ENCODE data around the gene EN1. TPM values are rescaled to one million over a fixed set of nuclear protein-coding genes. Genes with fewer than 3 reads are reported as not detected.

The EN1 gene
- total and polyA plus RNA-seq, 2 donors = 0.05 to 0.46 TPM

DNA sequence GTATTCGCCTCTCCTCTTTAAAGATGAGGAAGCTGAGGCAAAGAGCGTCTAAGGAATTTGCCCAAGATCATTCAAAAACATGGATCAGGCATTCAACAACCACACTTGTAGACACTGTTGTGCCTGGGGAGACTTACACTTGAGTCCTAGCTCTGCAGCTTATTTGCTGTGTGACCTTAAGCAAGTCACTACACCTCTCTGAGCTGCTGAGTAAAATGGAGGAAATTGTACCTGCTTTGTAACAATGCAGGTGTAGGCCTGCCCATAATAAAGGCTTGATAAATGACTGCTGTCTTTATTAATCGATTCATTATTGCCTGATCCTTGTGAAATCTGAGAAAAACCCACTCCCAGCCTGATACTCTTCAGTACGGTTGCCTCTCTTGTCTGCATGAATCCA lies 30.8 kb downstream of the EN1 start:
- no peak for DNase-seq (ENCODE audit: low read depth in 6 of 9, low spot score in 9 of 9)
- 92% methylated on average over 4 of the region's 4 CpGs for WGBS
- no peaks in the 10 kb centered on the region for H3K36me3 ChIP-seq (ENCODE audit: control insufficient read depth in 2 of 2, insufficient read depth in 2 of 2, low read length in 1 of 2)
- no peak overlapping the region for H3K4me3 ChIP-seq (ENCODE audit: low read length in 2 of 2)
- H3K4me1 ChIP-seq (ENCODE audit: control insufficient read depth in 2 of 2, insufficient read depth in 2 of 2, low read length in 2 of 2) = no peaks in the 10 kb centered on the region
- peaks cover 0 to 16% of the 10 kb centered on the region in 2 donors for H3K27me3 ChIP-seq (ENCODE audit: control insufficient read depth in 2 of 2, insufficient read depth in 1 of 2, low read length in 1 of 2)
- H3K27ac ChIP-seq (ENCODE audit: low read depth in 1 of 2, low read length in 1 of 2) = no peak overlapping the region
- no peaks in the 10 kb centered on the region for H3K9me3 ChIP-seq (ENCODE audit: control insufficient read depth in 2 of 2, insufficient read depth in 1 of 2, low read length in 1 of 2)

DNA sequence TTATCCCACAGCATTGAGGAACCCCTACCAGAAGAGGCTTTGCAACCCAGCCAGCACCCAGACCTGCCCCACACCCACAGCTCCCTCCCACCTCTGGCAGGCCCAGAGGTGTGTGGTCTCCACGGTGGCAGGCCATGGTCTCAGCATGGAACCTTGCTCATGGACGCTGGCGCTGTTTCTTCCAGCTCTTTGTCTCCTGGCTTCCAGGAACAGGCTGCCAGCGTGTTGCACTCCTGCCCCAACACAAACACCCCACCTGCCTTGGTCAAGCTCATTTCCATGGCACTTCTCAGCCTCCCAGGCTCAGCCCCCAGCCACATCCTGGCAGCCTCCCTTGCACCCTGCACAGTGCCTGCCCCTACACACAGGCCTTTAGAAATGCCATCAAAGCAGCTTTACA lies 31.7 kb downstream of the EN1 start:
- no peak for DNase-seq (ENCODE audit: low read depth in 6 of 9, low spot score in 9 of 9)
- H3K36me3 ChIP-seq (ENCODE audit: control insufficient read depth in 2 of 2, insufficient read depth in 2 of 2, low read length in 1 of 2) = no peaks in the 10 kb centered on the region
- H3K27me3 ChIP-seq (ENCODE audit: control insufficient read depth in 2 of 2, insufficient read depth in 1 of 2, low read length in 1 of 2) = peaks cover 0 to 19% of the 10 kb centered on the region in 2 donors
- WGBS = 72% methylated on average over 4 of the region's 4 CpGs
- no peaks in the 10 kb centered on the region for H3K9me3 ChIP-seq (ENCODE audit: control insufficient read depth in 2 of 2, insufficient read depth in 1 of 2, low read length in 1 of 2)
- no peak overlapping the region for H3K4me3 ChIP-seq (ENCODE audit: low read length in 2 of 2)
- no peak overlapping the region for H3K27ac ChIP-seq (ENCODE audit: low read depth in 1 of 2, low read length in 1 of 2)
- H3K4me1 ChIP-seq (ENCODE audit: control insufficient read depth in 2 of 2, insufficient read depth in 2 of 2, low read length in 2 of 2) = no peaks in the 10 kb centered on the region

DNA sequence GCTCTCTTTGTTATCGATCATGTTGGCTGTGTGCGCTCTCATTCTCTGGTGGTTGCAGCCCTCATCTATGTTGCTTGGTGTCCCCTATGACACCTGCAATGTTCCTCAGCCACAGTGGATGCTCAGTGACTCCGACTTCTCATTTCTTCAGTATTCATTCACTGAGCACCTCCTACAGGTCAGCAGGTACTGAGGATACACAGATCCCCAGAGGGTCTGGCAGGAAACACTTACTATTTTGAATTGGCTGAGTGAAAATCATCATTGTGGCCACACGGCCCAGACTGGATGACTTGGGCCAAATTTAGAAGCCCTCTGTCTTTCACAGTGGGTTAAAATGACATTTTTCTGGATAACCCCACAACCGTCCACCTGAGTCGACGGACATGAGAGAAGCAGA lies 32.1 kb downstream of the EN1 start:
- H3K27me3 ChIP-seq (ENCODE audit: control insufficient read depth in 2 of 2, insufficient read depth in 1 of 2, low read length in 1 of 2) = peaks cover 0 to 23% of the 10 kb centered on the region in 2 donors
- no peaks in the 10 kb centered on the region for H3K36me3 ChIP-seq (ENCODE audit: control insufficient read depth in 2 of 2, insufficient read depth in 2 of 2, low read length in 1 of 2)
- no peaks in the 10 kb centered on the region for H3K4me1 ChIP-seq (ENCODE audit: control insufficient read depth in 2 of 2, insufficient read depth in 2 of 2, low read length in 2 of 2)
- H3K27ac ChIP-seq (ENCODE audit: low read depth in 1 of 2, low read length in 1 of 2) = no peak overlapping the region
- no peak for DNase-seq (ENCODE audit: low read depth in 6 of 9, low spot score in 9 of 9)
- H3K9me3 ChIP-seq (ENCODE audit: control insufficient read depth in 2 of 2, insufficient read depth in 1 of 2, low read length in 1 of 2) = no peaks in the 10 kb centered on the region
- WGBS = 88% methylated on average over 7 of the region's 7 CpGs
- H3K4me3 ChIP-seq (ENCODE audit: low read length in 2 of 2) = no peak overlapping the region

DNA sequence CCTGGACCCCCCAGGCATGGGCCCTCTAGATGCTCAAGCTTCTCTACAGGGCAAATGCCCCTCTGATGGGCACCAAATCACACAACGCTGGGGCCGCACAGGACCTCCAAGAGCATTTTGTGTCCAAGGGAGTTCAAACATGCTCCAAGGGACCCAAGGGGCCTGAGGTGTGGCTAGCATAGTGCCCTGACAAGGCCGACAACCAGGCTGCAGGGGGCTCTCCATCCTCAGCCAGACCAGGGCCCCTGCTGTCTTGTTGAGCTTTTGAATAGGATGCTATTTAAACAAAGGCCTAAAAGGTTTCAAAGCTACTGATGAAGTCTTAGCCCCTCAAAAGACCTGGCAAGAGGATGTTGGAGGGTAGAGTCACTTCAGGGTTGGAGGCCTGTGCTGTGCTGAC lies 33.1 kb downstream of the EN1 start:
- Histone ChIP-seq H3K27me3 (ENCODE audit: control insufficient read depth in 2 of 2, insufficient read depth in 1 of 2, low read length in 1 of 2) (peaks cover 3 to 31% of the 10 kb centered on the region in 2 donors), H3K4me3 (ENCODE audit: low read length in 2 of 2) (no peak overlapping the region), H3K27ac (ENCODE audit: low read depth in 1 of 2, low read length in 1 of 2) (no peak overlapping the region), H3K4me1 (ENCODE audit: control insufficient read depth in 2 of 2, insufficient read depth in 2 of 2, low read length in 2 of 2) (no peaks in the 10 kb centered on the region), H3K9me3 (ENCODE audit: control insufficient read depth in 2 of 2, insufficient read depth in 1 of 2, low read length in 1 of 2) (no peaks in the 10 kb centered on the region), H3K36me3 (ENCODE audit: control insufficient read depth in 2 of 2, insufficient read depth in 2 of 2, low read length in 1 of 2) (no peaks in the 10 kb centered on the region)
- WGBS = 71% methylated on average over 3 of the region's 3 CpGs
- no peak for DNase-seq (ENCODE audit: low read depth in 6 of 9, low spot score in 9 of 9)

DNA sequence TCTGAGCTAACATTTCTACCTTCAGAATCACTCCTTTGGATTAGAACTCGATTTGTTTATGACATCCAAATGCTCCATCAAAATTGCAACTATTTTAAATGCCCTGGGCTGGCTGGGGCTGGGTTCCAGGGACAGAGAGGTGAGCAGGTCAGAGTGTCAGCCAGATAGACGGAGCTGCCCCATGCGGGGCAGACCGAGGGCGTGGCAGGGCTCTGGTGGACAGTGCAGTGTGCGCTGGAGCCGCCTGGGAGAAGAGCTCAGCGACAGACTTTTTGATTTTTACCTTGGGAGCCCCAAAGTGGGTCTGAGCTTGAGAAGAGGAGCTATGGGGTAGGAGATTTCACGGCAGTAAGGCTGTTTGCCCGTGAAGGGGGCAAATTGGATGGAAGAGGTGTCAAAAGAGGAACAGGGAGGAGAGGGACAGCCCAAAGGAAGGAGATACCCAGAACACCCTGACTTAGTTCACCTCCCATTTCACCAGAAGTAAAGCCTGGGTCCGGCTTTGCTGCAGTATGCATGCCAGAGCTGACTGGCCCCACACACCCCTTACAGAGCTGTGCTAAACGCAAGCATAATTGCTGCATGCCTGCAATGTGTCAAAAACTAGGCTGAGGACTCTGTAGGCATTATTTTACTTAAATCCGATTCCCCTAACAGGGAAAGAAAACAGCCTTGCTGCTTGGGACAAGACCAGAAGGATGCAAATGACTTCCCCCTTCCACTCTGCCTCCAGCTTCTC lies 33.7 kb downstream of the EN1 start:
- H3K9me3 ChIP-seq (ENCODE audit: control insufficient read depth in 2 of 2, insufficient read depth in 1 of 2, low read length in 1 of 2) = no peaks in the 10 kb centered on the region
- WGBS = 53% methylated on average over 13 of the region's 13 CpGs
- H3K36me3 ChIP-seq (ENCODE audit: control insufficient read depth in 2 of 2, insufficient read depth in 2 of 2, low read length in 1 of 2) = no peaks in the 10 kb centered on the region
- H3K27me3 ChIP-seq (ENCODE audit: control insufficient read depth in 2 of 2, insufficient read depth in 1 of 2, low read length in 1 of 2) = peaks cover 7 to 37% of the 10 kb centered on the region in 2 donors
- H3K4me3 ChIP-seq (ENCODE audit: low read length in 2 of 2) = no peak overlapping the region
- H3K4me1 ChIP-seq (ENCODE audit: control insufficient read depth in 2 of 2, insufficient read depth in 2 of 2, low read length in 2 of 2) = no peaks in the 10 kb centered on the region
- no peak for DNase-seq (ENCODE audit: low read depth in 6 of 9, low spot score in 9 of 9)
- H3K27ac ChIP-seq (ENCODE audit: low read depth in 1 of 2, low read length in 1 of 2) = no peak overlapping the region

DNA sequence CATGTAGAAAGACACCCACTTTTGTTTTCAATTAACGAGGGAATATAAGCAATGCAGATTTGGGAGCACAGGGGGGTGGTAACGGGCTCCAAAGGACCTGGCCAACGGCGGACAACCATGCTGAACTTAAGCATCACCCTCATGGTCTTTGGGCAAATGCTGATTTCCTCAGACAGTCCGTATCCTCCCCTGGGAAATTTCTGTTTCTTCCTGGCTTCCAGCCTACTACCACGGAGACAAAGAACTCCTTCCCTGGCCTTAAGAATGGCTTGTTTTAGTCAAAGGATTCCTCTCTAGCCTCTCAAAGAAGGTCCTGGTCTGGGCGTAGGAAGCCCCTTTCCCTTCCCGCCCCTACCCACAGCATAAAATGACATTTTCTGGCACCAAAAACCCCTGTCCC lies 34.3 kb downstream of the EN1 start:
- no peak overlapping the region for H3K4me3 ChIP-seq (ENCODE audit: low read length in 2 of 2)
- no peaks in the 10 kb centered on the region for H3K9me3 ChIP-seq (ENCODE audit: control insufficient read depth in 2 of 2, insufficient read depth in 1 of 2, low read length in 1 of 2)
- H3K27me3 ChIP-seq (ENCODE audit: control insufficient read depth in 2 of 2, insufficient read depth in 1 of 2, low read length in 1 of 2) = peaks cover 12 to 44% of the 10 kb centered on the region in 2 donors
- DNase-seq (ENCODE audit: low read depth in 6 of 9, low spot score in 9 of 9) = no peak
- H3K27ac ChIP-seq (ENCODE audit: low read depth in 1 of 2, low read length in 1 of 2) = no peak overlapping the region
- WGBS = 53% methylated on average over 8 of the region's 8 CpGs
- no peaks in the 10 kb centered on the region for H3K4me1 ChIP-seq (ENCODE audit: control insufficient read depth in 2 of 2, insufficient read depth in 2 of 2, low read length in 2 of 2)
- no peaks in the 10 kb centered on the region for H3K36me3 ChIP-seq (ENCODE audit: control insufficient read depth in 2 of 2, insufficient read depth in 2 of 2, low read length in 1 of 2)

DNA sequence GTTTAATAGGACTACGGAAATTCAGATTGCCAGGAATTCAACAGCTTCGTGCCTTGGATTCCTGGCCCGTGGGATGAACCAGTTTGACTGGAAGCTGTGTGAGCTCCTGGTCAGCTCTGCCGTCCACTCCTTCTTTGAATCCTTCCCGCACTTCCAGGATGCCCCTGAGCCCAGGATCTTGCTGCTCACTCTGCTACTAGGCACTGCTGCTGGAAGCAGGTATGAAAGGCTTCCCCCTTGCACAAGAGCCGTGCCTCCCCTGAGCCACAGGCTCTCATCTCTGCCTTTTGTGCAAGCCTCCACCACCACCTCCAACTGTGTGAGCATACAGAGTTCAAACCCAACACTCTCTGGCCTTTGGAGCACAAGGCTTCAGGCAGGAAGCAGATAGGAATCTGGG lies 34.9 kb downstream of the EN1 start:
- peaks cover 13 to 49% of the 10 kb centered on the region in 2 donors for H3K27me3 ChIP-seq (ENCODE audit: control insufficient read depth in 2 of 2, insufficient read depth in 1 of 2, low read length in 1 of 2)
- H3K27ac ChIP-seq (ENCODE audit: low read depth in 1 of 2, low read length in 1 of 2) = no peak overlapping the region
- H3K9me3 ChIP-seq (ENCODE audit: control insufficient read depth in 2 of 2, insufficient read depth in 1 of 2, low read length in 1 of 2) = no peaks in the 10 kb centered on the region
- no peak overlapping the region for H3K4me3 ChIP-seq (ENCODE audit: low read length in 2 of 2)
- H3K4me1 ChIP-seq (ENCODE audit: control insufficient read depth in 2 of 2, insufficient read depth in 2 of 2, low read length in 2 of 2) = no peaks in the 10 kb centered on the region
- no peak for DNase-seq (ENCODE audit: low read depth in 6 of 9, low spot score in 9 of 9)
- H3K36me3 ChIP-seq (ENCODE audit: control insufficient read depth in 2 of 2, insufficient read depth in 2 of 2, low read length in 1 of 2) = no peaks in the 10 kb centered on the region
- 33% methylated on average over 6 of the region's 6 CpGs for WGBS

DNA sequence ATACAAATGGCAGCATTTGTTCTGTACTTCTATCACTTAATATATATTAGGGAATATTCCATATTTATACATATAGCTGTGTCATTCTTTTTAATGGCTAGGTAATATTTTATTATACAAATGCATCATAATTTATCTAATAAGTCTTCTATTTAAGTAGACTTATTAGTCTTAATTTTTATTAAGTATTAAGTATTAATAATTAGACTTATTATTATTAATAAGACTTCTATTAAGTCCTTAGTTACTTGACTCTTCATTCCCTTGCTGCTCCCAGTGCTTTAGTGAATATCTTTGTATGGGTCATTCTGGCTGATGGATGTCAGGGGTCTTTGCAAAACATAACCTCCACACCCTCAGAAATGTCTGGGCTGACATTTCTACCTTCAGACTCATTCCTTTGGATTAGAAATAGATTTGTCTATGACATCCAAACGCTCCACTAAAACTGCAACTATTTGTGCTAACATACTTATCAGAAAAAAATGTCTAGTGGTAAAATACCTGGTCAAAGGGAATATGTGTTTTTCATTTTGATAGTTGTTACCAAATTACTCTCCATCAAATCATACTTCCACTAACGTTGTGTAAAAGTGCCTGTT lies 35.8 kb downstream of the EN1 start:
- no peaks in the 10 kb centered on the region for H3K36me3 ChIP-seq (ENCODE audit: control insufficient read depth in 2 of 2, insufficient read depth in 2 of 2, low read length in 1 of 2)
- H3K27ac ChIP-seq (ENCODE audit: low read depth in 1 of 2, low read length in 1 of 2) = no peak overlapping the region
- peaks cover 23 to 59% of the 10 kb centered on the region in 2 donors for H3K27me3 ChIP-seq (ENCODE audit: control insufficient read depth in 2 of 2, insufficient read depth in 1 of 2, low read length in 1 of 2)
- H3K9me3 ChIP-seq (ENCODE audit: control insufficient read depth in 2 of 2, insufficient read depth in 1 of 2, low read length in 1 of 2) = no peaks in the 10 kb centered on the region
- DNase-seq (ENCODE audit: low read depth in 6 of 9, low spot score in 9 of 9) = no peak
- H3K4me3 ChIP-seq (ENCODE audit: low read length in 2 of 2) = no peak overlapping the region
- WGBS = 82% methylated on average over 2 of the region's 2 CpGs
- no peaks in the 10 kb centered on the region for H3K4me1 ChIP-seq (ENCODE audit: control insufficient read depth in 2 of 2, insufficient read depth in 2 of 2, low read length in 2 of 2)

DNA sequence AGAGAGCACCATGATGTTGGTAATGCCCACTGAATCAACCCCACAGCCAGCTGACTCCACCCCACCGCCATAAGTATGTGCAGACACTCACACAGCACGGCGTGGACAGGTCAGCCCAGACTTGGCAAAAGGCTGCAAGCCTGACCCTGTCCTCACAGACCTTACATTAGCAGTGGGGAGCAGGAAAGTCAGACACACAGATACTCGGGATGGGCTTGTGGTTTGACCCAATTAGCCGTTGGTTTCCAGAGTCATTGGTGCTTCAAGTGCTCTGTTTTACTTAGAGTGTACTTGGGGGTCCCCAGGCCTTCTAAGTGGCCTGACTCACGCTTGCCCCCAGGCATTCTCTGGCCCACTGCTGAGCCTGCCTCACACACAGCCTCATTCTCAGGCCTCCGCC lies 36.7 kb downstream of the EN1 start:
- Histone ChIP-seq H3K27ac (ENCODE audit: low read depth in 1 of 2, low read length in 1 of 2) (no peak overlapping the region), H3K27me3 (ENCODE audit: control insufficient read depth in 2 of 2, insufficient read depth in 1 of 2, low read length in 1 of 2) (peaks cover 24 to 66% of the 10 kb centered on the region in 2 donors), H3K9me3 (ENCODE audit: control insufficient read depth in 2 of 2, insufficient read depth in 1 of 2, low read length in 1 of 2) (no peaks in the 10 kb centered on the region), H3K4me3 (ENCODE audit: low read length in 2 of 2) (no peak overlapping the region), H3K36me3 (ENCODE audit: control insufficient read depth in 2 of 2, insufficient read depth in 2 of 2, low read length in 1 of 2) (no peaks in the 10 kb centered on the region), H3K4me1 (ENCODE audit: control insufficient read depth in 2 of 2, insufficient read depth in 2 of 2, low read length in 2 of 2) (no peaks in the 10 kb centered on the region)
- no peak for DNase-seq (ENCODE audit: low read depth in 6 of 9, low spot score in 9 of 9)
- 92% methylated on average over 7 of the region's 7 CpGs for WGBS
